ENCODE data around the gene IRF2BPL.

The IRF2BPL gene

GRCh38 chr14:77014004-77014604 lies 14.4 kb downstream of the IRF2BPL start:
- FAIRE-seq (no peak), DNase-seq (ENCODE audit: insufficient read length, low spot score) (no peak)
- TF ChIP-seq CTCF (IDR thresholded peaks at IDR 0.05; ENCODE audit: insufficient read depth, missing control alignments) = no peak

GRCh38 chr14:77012193-77012765 lies 16.2 kb downstream of the IRF2BPL start:
- DNase-seq (ENCODE audit: insufficient read length, low spot score) = no peak
- FAIRE-seq = no peak
- no peak for TF ChIP-seq CTCF (IDR thresholded peaks at IDR 0.05; ENCODE audit: insufficient read depth, missing control alignments)

GRCh38 chr14:77011245-77011644 lies 17.3 kb downstream of the IRF2BPL start:
- no peak for TF ChIP-seq CTCF (IDR thresholded peaks at IDR 0.05; ENCODE audit: insufficient read depth, missing control alignments)
- DNase-seq (ENCODE audit: insufficient read length, low spot score) (no peak), FAIRE-seq (no peak)

GRCh38 chr14:77009014-77009413 lies 19.5 kb downstream of the IRF2BPL start:
- DNase-seq (ENCODE audit: insufficient read length, low spot score) (no peak), FAIRE-seq (no peak)

GRCh38 chr14:77008541-77008940 lies 20.0 kb downstream of the IRF2BPL start:
- FAIRE-seq (peak; percentile 55), DNase-seq (ENCODE audit: insufficient read length, low spot score) (peak; percentile 90)
- peak; percentile 3 for TF ChIP-seq CTCF (IDR thresholded peaks at IDR 0.05; ENCODE audit: insufficient read depth, missing control alignments)

More at GRCh38 chr14:77009014-77009413, 19.5 kb downstream of the IRF2BPL start:
- TF ChIP-seq CTCF (IDR thresholded peaks at IDR 0.05; ENCODE audit: insufficient read depth, missing control alignments) = no peak

GRCh38 chr14:77007975-77008421 lies 20.5 kb downstream of the IRF2BPL start:
- no peak for DNase-seq (ENCODE audit: insufficient read length, low spot score)
- no peak for TF ChIP-seq CTCF (IDR thresholded peaks at IDR 0.05; ENCODE audit: insufficient read depth, missing control alignments)
- no peak for FAIRE-seq

Data from D721Med (cell line).